Renal cortex interstitium (tissue), 11 donors: Measurements from ENCODE around the gene PON1. TPM values are rescaled to one million over a fixed set of nuclear protein-coding genes. Genes with fewer than 3 reads are reported as not detected.

ENCODE experiments used
- DNase-seq, 11 donors: peaks; one replicate each; pipeline ENCODE4 v3.0.0-alpha.2; 2013; ENCODE audit warnings: low read depth in 9 of 11, low spot score in 4 of 11; ENCODE audit errors: extremely low read depth in 1 of 11
- polyA plus RNA-seq, 3 donors: library from polyadenylated mRNA; unstranded; fragments of 120-200 nt; gene quantifications; one replicate each; pipeline ENCODE4 v1.2.1, GENCODE V29; 2013; ENCODE audit not compliant: insufficient read length in 3 of 3

PON1 gene
- polyA plus RNA-seq, 3 donors = 0.34 to 3.6 (median 1.3) TPM

DNA sequence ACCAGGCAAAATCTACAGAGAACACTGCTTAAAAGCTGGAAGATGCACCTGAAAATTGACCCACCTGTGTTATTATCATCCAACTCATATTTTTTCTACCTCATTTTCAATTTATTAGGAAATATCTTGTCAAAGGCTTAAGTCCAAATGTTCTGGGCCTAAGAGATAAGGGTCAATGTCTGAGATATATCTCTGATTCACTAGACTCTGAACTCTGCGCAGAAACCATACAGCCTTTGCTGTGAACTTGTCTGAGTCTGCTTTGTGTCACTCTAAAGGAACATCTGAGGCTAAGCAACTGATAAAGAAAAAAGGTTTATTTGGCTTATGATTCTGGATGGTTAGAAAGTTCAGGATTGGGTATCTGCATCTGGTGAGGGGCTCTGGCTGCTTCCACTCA is 3.7 kb downstream of the PON1 start:
- DNase-seq = no peak

DNA sequence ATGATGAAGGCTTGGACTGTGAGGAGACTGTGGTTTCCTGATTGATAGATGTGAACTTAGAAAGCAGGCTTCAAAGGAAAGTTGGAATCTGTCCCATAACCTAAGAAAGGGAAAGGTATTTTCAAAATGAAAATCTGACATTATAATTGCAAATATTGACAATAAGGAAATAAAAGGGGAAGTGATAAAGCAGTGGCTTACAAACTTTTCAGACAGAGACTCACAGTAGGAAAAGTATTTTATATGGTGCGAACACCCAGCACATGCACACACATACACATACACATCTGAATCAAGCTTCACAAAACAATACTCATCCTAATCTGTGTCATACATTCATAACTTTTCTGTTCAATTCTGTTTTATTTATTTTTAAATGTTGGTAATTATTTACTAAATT is 4.8 kb downstream of the PON1 start:
- no peak for DNase-seq

DNA sequence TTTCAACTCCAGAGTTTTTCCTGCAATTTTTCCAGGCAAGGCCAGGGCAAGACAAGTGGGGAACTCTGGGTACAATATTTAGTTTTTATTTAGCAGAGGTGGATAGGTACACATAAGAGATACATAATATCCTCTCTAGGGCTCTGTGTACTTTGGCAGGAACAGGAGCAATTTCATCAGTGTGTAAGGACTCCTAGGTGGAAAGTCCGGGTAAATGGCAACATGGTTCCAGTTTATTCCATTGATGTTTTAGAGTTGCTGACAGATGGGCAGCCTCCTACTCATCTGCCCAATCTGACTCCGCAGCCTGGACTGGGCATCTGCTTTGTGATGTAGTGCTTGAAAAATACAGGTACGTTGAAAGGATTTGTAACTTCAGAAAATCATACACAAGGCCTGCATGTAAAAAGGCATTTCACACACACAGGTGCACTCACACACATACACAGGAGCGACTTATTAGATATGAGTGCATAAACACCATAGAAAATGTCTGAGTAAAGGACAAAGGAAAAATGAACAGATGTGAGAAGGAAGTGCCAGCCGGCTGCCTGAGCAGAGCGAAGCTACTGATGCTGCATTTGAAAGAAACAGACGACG is 5.7 kb downstream of the PON1 start:
- DNase-seq = no peak

DNA sequence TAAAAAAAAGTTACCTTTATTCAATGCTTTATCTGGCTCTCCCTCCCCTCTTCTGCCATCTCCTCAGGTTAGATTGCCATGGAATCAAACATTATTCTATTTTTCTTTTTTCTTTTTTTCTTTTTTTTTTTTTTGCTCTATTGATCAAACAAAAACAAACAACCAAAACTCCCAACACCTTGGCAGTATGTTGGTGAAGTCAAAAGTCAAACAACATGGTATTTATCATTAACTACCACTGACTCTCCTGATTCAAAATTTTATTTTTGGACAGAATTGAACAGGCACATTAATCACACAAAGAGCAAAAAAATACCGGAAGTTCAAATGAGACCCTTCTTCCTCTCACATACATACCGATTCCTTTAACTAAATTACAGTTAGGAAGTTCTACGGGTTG is 6.4 kb downstream of the PON1 start:
- no peak for DNase-seq

DNA sequence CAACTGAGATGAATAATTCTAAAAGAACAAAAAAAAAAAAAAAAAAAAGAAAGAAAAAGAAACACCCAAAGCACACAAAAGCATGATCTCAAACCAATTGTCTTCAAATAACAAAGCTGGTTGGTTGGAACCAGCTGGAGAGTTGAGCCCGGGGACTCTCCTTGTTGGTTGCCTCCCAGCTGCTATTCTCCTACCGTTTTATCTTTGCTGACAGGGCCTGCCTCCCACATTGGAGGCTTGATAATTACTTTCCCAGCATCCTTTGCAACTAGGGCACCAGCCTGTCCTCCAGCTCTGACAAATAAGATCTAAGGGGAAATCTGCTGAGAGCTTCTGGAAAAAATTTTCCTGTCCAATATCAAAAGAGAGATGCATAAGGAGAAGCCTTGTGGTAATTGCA is 6.8 kb downstream of the PON1 start:
- DNase-seq = no peak

DNA sequence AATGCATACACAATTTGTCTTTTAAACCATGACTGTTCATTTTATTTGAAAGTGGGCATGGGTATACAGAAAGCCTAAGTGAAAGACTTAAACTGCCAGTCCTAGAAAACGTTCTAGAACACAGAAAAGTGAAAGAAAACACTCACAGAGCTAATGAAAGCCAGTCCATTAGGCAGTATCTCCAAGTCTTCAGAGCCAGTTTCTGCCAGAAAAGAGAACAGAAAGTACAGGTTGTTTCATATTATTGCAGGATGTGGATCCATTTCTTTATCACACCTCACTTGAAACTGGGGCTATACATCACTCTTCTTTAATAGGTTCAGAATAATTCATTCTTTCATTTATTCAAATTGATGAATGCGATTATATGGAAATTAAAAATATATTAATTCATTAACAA is 7.7 kb downstream of the PON1 start:
- DNase-seq = no peak

DNA sequence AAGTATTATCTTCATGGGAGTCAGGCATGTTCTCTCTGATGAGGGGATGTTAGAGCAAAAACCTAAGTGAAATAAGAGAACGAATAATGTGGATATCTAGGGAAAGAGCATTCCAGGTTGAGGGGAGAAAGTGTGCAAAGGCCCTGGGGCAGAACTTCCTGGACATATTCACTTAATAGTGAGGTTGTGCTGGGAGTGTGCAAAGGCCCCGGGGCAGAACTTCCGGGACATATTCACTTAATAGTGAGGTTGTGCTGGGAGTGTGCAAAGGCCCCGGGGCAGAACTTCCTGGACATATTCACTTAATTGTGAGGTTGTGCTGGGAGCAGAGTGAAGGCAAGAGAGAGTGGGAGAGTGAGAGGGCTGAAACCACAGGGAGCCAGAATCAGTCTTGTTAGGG is 11.8 kb downstream of the PON1 start:
- DNase-seq = no peak

DNA sequence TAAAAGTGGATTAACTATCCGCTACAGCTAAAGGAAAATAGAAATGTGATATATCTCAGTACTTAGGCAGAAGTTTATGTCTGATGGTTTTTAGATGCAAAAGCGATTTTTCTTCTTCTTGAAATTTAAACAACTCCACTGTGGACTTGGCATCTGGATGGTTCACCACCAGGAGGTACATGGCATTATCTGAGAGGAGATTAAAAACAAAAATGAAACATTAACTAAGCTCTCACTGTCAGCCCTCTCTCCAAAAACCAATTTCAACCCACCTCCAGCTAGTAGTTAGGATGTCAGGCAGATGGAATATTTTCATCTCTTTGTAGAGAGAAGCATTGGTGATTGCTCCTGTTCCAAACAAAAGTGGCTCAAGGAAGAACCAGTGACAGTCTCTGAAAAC is 12.9 kb downstream of the PON1 start:
- DNase-seq = no peak

DNA sequence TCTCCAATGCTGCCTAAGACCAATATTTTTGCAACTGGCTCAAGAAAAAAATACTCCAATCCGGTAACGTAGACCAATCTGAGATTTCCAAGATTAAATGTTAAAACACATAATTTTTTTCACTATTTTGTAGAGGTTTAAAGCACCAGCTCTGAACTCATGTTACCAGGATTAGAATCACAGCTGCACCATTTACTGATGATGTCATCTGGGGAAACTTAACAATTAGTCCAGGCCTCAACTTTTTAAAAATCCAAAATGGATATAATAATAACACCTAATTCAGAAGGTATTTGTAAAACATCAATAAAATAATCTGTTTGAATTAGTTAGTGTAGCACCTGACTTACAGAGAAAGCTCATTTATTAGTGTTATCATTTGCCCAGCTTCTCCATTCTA is 14.4 kb downstream of the PON1 start:
- no peak for DNase-seq

DNA sequence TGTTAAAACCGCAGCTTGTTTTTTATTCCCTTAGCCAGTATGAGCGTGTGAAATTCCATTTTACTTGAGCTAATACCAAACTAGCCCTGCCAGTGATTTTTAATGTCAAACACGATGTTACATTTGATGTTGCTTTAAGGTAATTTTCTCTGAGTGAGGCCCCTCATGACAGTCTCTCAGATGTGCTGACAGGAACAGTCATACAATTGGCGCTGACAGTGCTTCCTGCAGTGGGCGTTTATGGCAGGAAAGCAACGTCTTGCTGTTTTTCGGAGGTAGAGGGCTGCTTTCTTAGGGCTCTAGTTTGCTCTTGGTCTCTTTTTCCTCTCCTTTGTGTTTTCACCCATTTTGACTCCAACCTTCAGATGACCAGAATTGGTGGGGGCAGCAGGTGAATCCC is 19.3 kb downstream of the PON1 start:
- no peak for DNase-seq

DNA sequence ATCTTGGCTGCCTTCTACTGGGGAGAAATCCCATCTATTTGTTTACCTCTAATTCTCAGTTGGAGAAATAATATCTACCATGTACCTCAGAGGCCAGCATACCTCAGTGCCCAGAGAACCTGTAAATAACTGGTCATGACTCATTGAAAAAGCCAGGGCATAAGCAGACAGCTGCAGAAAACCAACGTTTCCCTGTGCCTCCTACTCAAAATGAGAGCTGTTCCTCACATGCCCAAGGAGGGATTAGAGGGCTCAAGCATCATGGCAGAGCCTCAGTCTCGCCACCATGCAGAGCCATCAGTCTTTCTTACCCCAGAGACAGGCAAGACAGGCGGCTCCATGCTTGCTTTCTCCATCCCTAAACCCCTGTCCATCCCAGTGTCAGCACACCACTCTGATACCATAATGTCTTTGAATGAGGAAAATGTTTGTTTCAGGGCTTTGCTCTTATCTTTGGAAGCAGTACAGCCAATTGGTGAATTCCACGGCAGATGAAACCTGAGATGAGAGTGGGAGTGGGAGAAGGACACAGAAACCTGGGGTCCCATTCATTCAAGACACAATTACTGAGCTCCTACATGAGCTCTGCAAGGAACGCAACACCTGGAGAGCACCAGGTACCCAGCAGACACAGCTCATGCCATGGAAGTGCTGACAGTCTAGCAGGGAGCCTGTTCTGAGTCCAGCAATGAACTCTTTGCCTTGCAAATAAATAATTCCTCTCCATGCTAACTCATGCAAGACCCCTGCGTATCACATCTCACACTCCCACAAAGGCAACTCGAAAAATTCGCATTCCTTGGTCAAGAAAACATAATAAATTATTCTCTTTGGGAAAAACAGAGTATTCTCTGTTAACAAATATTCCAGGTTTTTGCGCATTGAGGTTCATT is 21.1 kb downstream of the PON1 start:
- peak; percentile 17 to 67 (median 47) for DNase-seq

DNA sequence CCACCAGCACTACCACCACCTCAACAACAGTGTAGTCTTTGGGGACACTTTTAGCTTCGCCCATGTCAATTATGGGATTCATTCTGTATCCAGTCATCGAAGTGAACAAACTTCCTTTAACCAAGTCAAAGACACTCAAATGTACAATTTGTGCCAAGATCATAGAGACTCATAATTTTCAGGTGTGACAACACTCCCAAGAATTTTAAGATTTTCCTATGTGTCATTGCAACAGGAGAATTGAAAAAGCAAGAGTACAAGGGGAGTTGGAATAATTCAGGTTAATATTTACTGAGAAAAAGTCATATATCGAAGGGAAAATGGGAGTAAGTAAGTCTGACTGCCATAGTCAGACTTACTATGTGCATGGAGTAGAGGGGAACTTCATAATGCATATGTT is 26.2 kb downstream of the PON1 start:
- DNase-seq = no peak

DNA sequence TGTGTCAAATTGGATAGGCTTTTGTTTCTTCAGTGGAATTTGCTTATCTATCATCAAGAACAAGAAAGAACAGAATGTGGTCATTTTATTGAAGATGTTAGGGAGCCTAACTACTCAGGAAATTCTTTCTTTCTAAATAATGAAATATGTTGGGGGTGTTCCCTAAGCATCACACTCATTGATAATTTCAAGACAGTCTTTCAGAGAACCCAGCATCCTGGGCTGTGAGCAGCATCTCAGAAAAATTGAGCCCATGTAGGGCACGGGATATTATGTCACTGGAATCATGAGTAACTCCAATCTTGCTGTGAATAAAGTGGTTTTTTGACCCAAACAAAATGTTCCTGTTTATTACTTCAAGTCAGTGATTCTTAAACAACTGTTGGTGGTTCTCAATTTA is 27.3 kb downstream of the PON1 start:
- DNase-seq = no peak

DNA sequence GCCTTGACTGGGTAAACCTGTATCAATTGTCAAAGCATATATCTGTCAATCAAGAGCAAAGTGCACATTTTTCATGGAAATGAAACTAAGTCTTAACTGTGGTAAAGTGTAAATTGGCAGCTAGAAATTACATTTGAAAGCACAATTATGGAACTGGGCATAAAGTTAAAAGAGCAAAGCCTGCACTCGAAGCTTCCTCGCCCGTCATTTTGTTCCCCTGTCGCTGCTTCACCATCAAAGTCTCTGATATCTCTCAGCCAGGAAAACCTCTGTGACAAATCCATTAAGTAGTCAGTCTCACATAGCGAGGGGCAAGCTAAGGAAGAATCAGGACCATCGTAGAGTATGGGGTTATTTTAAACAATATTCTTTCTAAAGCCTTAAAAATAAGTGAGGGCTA is 27.9 kb downstream of the PON1 start:
- DNase-seq = no peak

DNA sequence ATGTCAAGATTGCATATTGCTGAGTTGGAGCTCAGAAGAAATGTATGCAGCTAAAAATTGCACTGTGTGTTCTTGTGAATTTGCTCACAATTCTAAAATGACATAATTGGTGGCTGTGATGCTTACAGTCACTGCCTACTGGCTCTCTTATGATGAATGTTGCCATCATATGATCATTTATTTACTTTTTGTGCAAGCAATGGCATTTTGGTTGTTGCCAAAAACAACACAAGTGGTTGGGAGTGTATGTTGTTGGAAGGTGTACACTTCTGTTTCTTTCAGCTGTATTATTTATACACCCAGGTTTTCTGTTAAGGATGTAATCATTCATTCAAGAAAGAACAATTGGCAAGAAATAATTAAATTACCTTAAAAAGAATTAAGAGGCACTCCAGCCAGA is 28.9 kb downstream of the PON1 start:
- no peak for DNase-seq

DNA sequence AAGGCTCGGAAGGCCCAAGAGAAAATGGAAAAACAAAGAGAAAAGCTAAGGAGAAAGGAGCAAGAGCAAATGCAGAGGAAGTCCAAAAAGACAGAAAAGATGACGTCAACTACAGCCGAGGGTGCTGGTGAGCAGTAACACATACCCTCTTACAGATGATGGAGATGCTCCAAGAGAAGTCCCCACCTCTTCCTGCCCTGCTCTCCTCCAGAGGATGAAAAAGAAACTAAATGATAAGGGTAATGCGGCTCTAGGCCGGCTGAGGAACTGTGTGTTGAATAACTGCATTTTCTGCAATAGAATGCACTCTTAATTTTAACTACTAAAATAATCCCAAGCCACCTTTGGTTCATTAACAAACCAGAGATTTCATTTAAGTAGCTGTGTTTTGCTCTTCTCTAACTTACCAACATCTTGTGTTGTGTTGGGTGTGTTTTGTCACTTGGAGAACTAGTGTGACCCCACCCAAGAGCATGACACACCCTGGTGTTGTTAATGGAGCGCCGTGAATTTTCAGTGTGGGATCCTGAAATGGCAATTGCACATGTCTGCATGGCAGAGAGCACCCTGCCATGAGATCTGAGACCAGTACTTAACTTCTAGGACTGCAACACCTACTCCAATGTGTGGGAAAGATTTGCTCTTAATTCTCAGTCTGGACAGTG is 34.0 kb downstream of the PON1 start:
- DNase-seq = no peak

DNA sequence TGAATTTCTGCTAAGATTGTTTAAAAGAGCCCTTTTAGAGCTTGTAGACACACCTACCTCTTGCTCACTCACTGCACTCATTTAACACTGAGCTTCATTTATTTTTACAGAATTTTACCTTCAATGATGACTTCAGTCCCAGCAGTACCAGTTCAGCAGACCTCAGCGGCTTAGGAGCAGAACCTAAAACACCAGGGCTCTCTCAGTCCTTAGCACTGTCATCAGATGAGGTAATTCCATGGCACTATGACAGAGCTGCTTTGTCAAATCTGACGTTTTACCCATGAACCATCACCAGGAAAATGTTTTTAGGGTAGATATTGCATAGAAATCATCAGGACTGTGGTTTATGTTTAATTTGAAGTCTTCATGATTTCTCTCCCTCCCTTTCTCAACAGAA is 38.2 kb downstream of the PON1 start:
- no peak for DNase-seq

DNA sequence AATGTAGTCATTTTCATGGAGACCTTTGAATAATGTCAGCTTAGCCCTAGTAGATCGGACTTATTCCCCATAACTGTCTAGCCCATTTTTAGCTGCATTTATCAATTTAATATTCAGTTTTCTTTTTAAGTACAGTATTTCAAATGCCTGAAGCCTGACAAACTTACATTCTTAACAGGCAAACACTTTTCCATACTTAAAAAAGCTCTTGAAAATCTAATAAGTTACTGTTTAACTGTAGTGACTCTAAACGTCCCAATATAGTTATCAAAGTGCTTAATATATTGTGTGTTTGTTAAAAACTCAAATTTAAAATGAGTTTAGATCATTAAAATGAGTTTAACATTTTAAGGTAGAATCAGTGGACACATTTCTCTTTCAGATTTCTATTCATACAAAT is 44.9 kb downstream of the PON1 start:
- no peak for DNase-seq

DNA sequence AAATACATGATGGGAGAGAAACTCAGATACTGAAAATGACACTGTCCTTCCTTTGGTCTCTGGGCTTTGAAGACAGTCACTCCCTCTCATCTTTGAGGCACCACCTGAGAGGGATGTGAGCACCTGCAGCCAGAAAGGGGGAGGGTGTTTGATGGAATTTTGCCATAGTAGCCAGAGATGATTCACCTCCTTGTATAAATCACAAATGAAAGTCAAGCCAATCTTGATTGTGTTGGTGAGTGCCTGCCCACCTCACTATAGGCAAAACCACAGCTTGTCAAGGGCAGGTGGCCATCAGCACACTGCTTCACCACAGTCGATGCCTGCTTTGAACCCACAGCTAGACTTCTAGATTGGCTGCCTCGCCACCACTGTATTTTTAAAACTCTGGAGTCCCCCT is 48.2 kb downstream of the PON1 start:
- no peak for DNase-seq

DNA sequence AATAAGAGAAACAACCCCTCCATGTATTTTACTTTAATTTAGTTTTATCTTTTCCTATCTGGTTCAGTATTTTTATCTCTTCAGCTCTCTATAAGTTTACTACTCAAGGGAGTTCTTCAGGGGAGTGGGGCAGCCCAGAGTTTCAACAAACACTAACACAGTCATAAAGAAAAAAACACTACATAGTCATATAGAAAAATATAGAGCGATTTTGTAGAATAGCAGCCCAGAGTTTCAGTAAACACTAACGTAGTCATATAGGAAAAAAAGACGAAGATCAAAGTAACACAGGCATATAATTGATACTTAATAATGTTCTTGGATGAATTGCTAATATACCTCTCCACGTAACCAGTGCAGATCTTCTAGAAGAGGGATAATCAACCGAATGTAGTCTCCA is 54.7 kb downstream of the PON1 start:
- DNase-seq = no peak
